Measurements from ENCODE around the gene AKAP6. TPM values are rescaled to one million over a fixed set of nuclear protein-coding genes. Genes with fewer than 3 reads are reported as not detected.

The AKAP6 gene
- total and polyA plus RNA-seq, 10 of the 15 experiments (the other 5 are each of a cell fraction or from before 2014, with no cell fraction given) = 0.35 to 5.9 (median 2.2) TPM

- FAIRE-seq (no peak), ATAC-seq (no peak)
- no peaks in the 10 kb centered on the region for H4K20me1 ChIP-seq (ENCODE audit: control insufficient read depth, insufficient read depth)
These were observed 282.7 kb downstream of the AKAP6 start for GRCh38 chr14:32611752-32612151.

More at GRCh38 chr14:32611752-32612151, 282.7 kb downstream of the AKAP6 start:
- ChIA-PET RAD21 (ENCODE audit: unreplicated experiment) (no interaction called here), POLR2A (no interaction called here), SMC1A (ENCODE audit: uncharacterized antibody, unreplicated experiment) (no interaction called here), CTCF (interaction anchor here (0.9 kb wide), 2 partner anchors 10 to 19 kb away, joined by 3 read pairs; no protein-coding TSS in a partner anchor)
- no peak for DNase-seq (ENCODE audit: low read depth, low spot score)
- H3K4me2 ChIP-seq (ENCODE audit: control insufficient read depth, insufficient read depth) = no peak overlapping the region
- no peaks in the 10 kb centered on the region for H3K4me1 ChIP-seq (ENCODE audit: control insufficient read depth, insufficient read depth, low read length)
- H3K27ac ChIP-seq (ENCODE audit: control insufficient read depth, insufficient read depth) = no peak overlapping the region
- H3K4me3 ChIP-seq = no peak overlapping the region
- TF ChIP-seq CBX3 (IDR thresholded peaks at IDR 0.05; ENCODE audit: borderline replicate concordance, low read depth) = no peak
- TF ChIP-seq MLLT1 (IDR thresholded peaks at IDR 0.05) = no peak
- TF ChIP-seq NR2C1 (IDR thresholded peaks at IDR 0.05) = no peak
- no peak for TF ChIP-seq ZBTB4 (CRISPR knock-in tag; IDR thresholded peaks at IDR 0.05)
- no peak for TF ChIP-seq CHD4 (IDR thresholded peaks at IDR 0.05)
- TF ChIP-seq SMARCA5 (IDR thresholded peaks at IDR 0.05) = no peak
- no peak for TF ChIP-seq SREBF1 (IDR thresholded peaks at IDR 0.05; ENCODE audit: low read length)
- no peak for TF ChIP-seq SMAD1 (IDR thresholded peaks at IDR 0.05; ENCODE audit: low read depth, partially characterized antibody)
- no peak for TF ChIP-seq CTCF (IDR thresholded peaks at IDR 0.05 in 2 of 3, conservative IDR thresholded peaks at IDR 0.05 in 1 of 3; ENCODE audit: control insufficient read depth in 2 of 3, extremely low read depth in 1 of 3, insufficient read depth in 1 of 3, low read depth in 3 of 3, low read length in 3 of 3)
- no peak for TF ChIP-seq KDM1A (IDR thresholded peaks at IDR 0.05; ENCODE audit: borderline replicate concordance)
- no peak for TF ChIP-seq BCL11A (IDR thresholded peaks at IDR 0.05; ENCODE audit: low read depth, low read length)
- in situ Hi-C loops (cut with MboI) (no loop called here), intact Hi-C loops (cut with micrococcal nuclease; ENCODE audit: unreplicated experiment) (no loop called here)
- H2AFZ ChIP-seq (ENCODE audit: control insufficient read depth, low read depth, low read length) = no peak overlapping the region
- no peaks in the 10 kb centered on the region for H3K9me3 ChIP-seq (replicated peaks; ENCODE audit: control insufficient read depth, insufficient read depth, low read length)
- no peak overlapping the region for H3K9ac ChIP-seq (ENCODE audit: control insufficient read depth, insufficient read depth, low read length)
- H3K27me3 ChIP-seq (replicated peaks in 1 of 2; ENCODE audit: control insufficient read depth in 2 of 2, insufficient read depth in 2 of 2, low read length in 1 of 2) = no peaks in the 10 kb centered on the region
- no peaks in the 10 kb centered on the region for H3K36me3 ChIP-seq (ENCODE audit: control insufficient read depth in 2 of 2, insufficient read depth in 2 of 2, low read length in 1 of 2)
- BruUV-seq (replicated peaks) = no TSS peak
- 91% methylated on average over 1 of the region's 1 CpG for WGBS (ENCODE audit: insufficient coverage, insufficient replicate concordance, low lambda C conversion rate, missing lambda C conversion rate)
- no peaks in the 10 kb centered on the region for H3K79me2 ChIP-seq (ENCODE audit: control insufficient read depth, insufficient read depth, low read length)
